ENCODE measurements around the gene FOLR3. TPM values are rescaled to one million over a fixed set of nuclear protein-coding genes. Genes with fewer than 3 reads are reported as not detected.

The FOLR3 gene
- total and polyA plus RNA-seq, 9 of the 15 experiments (the other 6 are each of a cell fraction or from before 2014, with no cell fraction given): not detected

DNA sequence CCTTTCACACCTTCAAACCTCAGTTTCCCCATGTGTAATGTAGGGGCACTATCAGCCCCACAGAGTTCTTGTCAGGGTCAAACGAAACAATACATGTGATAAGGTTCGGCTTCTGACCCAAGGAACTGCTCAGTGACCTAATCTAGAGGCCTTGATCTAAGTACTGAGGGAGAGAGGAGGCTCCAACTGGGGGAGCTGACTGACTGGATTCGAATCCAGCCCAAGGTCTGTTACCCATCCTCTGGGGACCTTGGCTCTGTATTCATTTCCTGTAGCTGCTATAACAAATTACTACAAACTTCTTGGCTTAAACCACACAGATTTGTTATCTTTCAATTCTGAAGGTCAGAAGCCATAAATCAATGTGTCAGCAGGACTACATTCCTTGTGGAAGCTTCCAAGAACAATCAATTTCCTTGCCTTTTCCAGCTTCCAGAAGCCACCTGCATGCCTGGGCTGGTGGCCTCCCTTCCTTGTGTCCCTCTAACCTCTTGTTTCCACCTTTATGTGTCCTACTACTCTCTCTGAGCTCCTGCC is 12.3 kb upstream of the FOLR3 start:
- ChIA-PET CTCF (ENCODE audit: low intra/inter-chr PET ratio) (no interaction called here), POLR2A (interaction anchor here (1.5 to 1.6 kb wide), 2 partner anchors 10 to 13 kb away, joined by 4 to 5 read pairs; partner anchors contain the start of gene ANAPC15)
- TF ChIP-seq ZNF217 (CRISPR knock-in tag; IDR thresholded peaks at IDR 0.05) (no peak), RCOR1 (IDR thresholded peaks at IDR 0.05; ENCODE audit: borderline replicate concordance in 1 of 2, low read depth in 2 of 2, low read length in 2 of 2) (peak in 1 of 2 experiments; percentile 63; a peak in 1 of 4 replicates), ETV1 (tag; conservative IDR thresholded peaks at IDR 0.05; ENCODE audit: low read depth) (peak; percentile 48), KDM1A (IDR thresholded peaks at IDR 0.05) (peak in 1 of 2 experiments; percentile 34; a peak in 1 of 4 replicates), ESRRA (IDR thresholded peaks at IDR 0.05; ENCODE audit: borderline replicate concordance, low read depth) (peak; percentile 18; the same call in 1 of the 2 replicates), ZNF316 (IDR thresholded peaks at IDR 0.05) (peak; percentile 30; the same call in 1 of the 2 replicates), NR2C2 (CRISPR knock-in tag; IDR thresholded peaks at IDR 0.05) (no peak), NR2C2 (tag; IDR thresholded peaks at IDR 0.05) (0 out of 2 replicates have a peak, but pooled peaks have one; percentile 46), SETDB1 (IDR thresholded peaks at IDR 0.05; ENCODE audit: low read length) (no peak), IFI16 (CRISPR knock-in tag; IDR thresholded peaks at IDR 0.05) (no peak), PHF20 (IDR thresholded peaks at IDR 0.05; ENCODE audit: partially characterized antibody) (no peak), MAFK (IDR thresholded peaks at IDR 0.05; ENCODE audit: low read length) (no peak), TOE1 (IDR thresholded peaks at IDR 0.05; ENCODE audit: borderline replicate concordance) (no peak), TOE1 (CRISPR knock-in tag; IDR thresholded peaks at IDR 0.05; ENCODE audit: borderline replicate concordance, low read depth) (no peak), MTA2 (IDR thresholded peaks at IDR 0.05; ENCODE audit: low read depth) (no peak), TEAD4 (IDR thresholded peaks at IDR 0.05; ENCODE audit: low read length) (peak; percentile 26; the same call in 1 of the 2 replicates), TEAD4 (CRISPR knock-in tag; IDR thresholded peaks at IDR 0.05; ENCODE audit: borderline replicate concordance) (no peak), ETV6 (IDR thresholded peaks at IDR 0.05; ENCODE audit: borderline replicate concordance in 1 of 2, low read depth in 2 of 2, low read length in 1 of 2) (0 out of 4 replicates have a peak, but pooled peaks of 1 of the 2 experiments have one; percentile 57), ETV6 (CRISPR knock-in tag; IDR thresholded peaks at IDR 0.05; ENCODE audit: borderline replicate concordance) (no peak), ZNF143 (CRISPR knock-in tag; IDR thresholded peaks at IDR 0.05) (no peak), RFX1 (IDR thresholded peaks at IDR 0.05) (no peak), PRPF4 (IDR thresholded peaks at IDR 0.05; ENCODE audit: insufficient read depth, low read depth, low read length, poor library complexity, severe bottlenecking) (no peak), ZNF696 (CRISPR knock-in tag; conservative IDR thresholded peaks at IDR 0.05) (no peak), PCBP2 (IDR thresholded peaks at IDR 0.05; ENCODE audit: low read depth, low read length, poor library complexity, severe bottlenecking) (no peak)
- TF ChIP-seq, protein P1, sequence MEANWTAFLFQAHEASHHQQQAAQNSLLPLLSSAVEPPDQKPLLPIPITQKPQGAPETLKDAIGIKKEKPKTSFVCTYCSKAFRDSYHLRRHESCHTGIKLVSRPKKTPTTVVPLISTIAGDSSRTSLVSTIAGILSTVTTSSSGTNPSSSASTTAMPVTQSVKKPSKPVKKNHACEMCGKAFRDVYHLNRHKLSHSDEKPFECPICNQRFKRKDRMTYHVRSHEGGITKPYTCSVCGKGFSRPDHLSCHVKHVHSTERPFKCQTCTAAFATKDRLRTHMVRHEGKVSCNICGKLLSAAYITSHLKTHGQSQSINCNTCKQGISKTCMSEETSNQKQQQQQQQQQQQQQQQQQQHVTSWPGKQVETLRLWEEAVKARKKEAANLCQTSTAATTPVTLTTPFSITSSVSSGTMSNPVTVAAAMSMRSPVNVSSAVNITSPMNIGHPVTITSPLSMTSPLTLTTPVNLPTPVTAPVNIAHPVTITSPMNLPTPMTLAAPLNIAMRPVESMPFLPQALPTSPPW (CRISPR knock-in tag; IDR thresholded peaks at IDR 0.05): peak; percentile 25; the same call in 1 of the 2 replicates

More for the DNA sequence above, 12.3 kb upstream of the FOLR3 start:
- ATAC-seq (peak; percentile 18; the same call in 1 of the 3 replicates), FAIRE-seq (no peak), DNase-seq (ENCODE audit: extremely low read depth in 1 of 4, low spot score in 3 of 4) (no peak)
- intact Hi-C loops (cut with micrococcal nuclease): no loop called here
- Histone ChIP-seq H3K9me1 (ENCODE audit: control insufficient read depth, insufficient read depth, low read length) (no peaks in the 10 kb centered on the region), H3K4me3 (no peak overlapping the region), H3K27ac (ENCODE audit: extremely low read depth, low read depth, low read length) (no peak overlapping the region), H3K9me3 (replicated peaks; ENCODE audit: control insufficient read depth, insufficient read depth, low read depth, low read length) (no peaks in the 10 kb centered on the region; the same call in 1 of the 2 replicates), H3K27me3 (ENCODE audit: control insufficient read depth in 2 of 2, insufficient read depth in 2 of 2, low read length in 2 of 2) (no peaks in the 10 kb centered on the region), H4K20me1 (replicated peaks; ENCODE audit: control insufficient read depth, insufficient read depth, low read length) (no peaks in the 10 kb centered on the region), H2AFZ (ENCODE audit: low read depth, low read length) (no peak overlapping the region), H3K79me2 (ENCODE audit: control insufficient read depth, insufficient read depth, low read length) (no peaks in the 10 kb centered on the region), H3K36me3 (ENCODE audit: control insufficient read depth, insufficient read depth, low read length) (no peaks in the 10 kb centered on the region), H3K4me2 (ENCODE audit: insufficient read depth, low read length) (peak overlapping the region; percentile 36; the same call in 1 of the 2 replicates), H3K4me1 (replicated peaks in 1 of 2; ENCODE audit: control insufficient read depth in 2 of 2, insufficient read depth in 2 of 2, low read length in 2 of 2) (peaks cover 23 to 26% of the 10 kb centered on the region in 2 experiments), H3K9ac (ENCODE audit: insufficient read depth in 1 of 2, low read depth in 2 of 2, low read length in 2 of 2) (no peak overlapping the region)
- in situ Hi-C loops (cut with MboI): no loop called here
- 0% methylated on average over 3 of the region's 3 CpGs for WGBS (ENCODE audit: insufficient coverage, low coverage, missing lambda C conversion rate)
- no TSS peak for BruUV-seq (replicated peaks)
